Mammary epithelial cell (primary cell): ENCODE data around the gene PBOV1.

ENCODE experiments used
- EZH2 ChIP-seq: IDR thresholded peaks from 2 replicates; pipeline ENCODE4 v1.6.1; 2012; ENCODE audit warnings: low read length, inconsistent platforms, borderline replicate concordance
- TF ChIP-seq, protein P1 (sequence below), 2 donors: IDR thresholded peaks in 1 of 2; conservative IDR thresholded peaks in 1 of 2; 2 replicates each; pipeline ENCODE4 v1.5.1; 2011 to 2012; ENCODE audit warnings: inconsistent platforms in 2 of 2, low read length in 2 of 2, mild to moderate bottlenecking in 2 of 2, control low read depth in 1 of 2, low read depth in 1 of 2; ENCODE audit not compliant: insufficient read depth in 1 of 2; ENCODE audit errors: extremely low read depth in 1 of 2

DNA sequence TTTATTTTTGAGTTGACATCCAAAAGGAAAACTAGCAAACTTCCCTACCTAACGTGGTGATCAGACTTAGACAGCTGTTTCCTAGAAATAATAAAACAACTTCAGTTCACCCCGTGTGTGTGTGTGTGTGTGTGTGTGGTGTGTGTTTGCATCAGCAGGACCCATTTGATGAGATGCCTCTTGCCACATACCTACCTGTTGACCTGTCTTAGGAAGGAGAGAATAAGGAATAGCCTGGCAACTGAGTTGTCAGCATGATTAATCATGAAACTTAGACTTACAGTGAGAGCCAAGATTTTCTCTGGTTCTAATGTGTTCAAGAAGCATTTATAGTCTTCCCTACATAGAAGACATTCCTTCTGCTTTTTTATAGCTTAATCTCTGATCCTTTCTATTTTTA, 16.1 kb upstream of the PBOV1 start:
- TF ChIP-seq, protein P1, sequence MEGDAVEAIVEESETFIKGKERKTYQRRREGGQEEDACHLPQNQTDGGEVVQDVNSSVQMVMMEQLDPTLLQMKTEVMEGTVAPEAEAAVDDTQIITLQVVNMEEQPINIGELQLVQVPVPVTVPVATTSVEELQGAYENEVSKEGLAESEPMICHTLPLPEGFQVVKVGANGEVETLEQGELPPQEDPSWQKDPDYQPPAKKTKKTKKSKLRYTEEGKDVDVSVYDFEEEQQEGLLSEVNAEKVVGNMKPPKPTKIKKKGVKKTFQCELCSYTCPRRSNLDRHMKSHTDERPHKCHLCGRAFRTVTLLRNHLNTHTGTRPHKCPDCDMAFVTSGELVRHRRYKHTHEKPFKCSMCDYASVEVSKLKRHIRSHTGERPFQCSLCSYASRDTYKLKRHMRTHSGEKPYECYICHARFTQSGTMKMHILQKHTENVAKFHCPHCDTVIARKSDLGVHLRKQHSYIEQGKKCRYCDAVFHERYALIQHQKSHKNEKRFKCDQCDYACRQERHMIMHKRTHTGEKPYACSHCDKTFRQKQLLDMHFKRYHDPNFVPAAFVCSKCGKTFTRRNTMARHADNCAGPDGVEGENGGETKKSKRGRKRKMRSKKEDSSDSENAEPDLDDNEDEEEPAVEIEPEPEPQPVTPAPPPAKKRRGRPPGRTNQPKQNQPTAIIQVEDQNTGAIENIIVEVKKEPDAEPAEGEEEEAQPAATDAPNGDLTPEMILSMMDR (conservative IDR thresholded peaks at IDR 0.05 in 1 of 2, IDR thresholded peaks at IDR 0.05 in 1 of 2; ENCODE audit: extremely low read depth in 1 of 2, insufficient read depth in 1 of 2, low read depth in 1 of 2, low read length in 2 of 2) = no peak
- TF ChIP-seq EZH2 = no peak
